ENCODE results near the gene GNG2.

DNA sequence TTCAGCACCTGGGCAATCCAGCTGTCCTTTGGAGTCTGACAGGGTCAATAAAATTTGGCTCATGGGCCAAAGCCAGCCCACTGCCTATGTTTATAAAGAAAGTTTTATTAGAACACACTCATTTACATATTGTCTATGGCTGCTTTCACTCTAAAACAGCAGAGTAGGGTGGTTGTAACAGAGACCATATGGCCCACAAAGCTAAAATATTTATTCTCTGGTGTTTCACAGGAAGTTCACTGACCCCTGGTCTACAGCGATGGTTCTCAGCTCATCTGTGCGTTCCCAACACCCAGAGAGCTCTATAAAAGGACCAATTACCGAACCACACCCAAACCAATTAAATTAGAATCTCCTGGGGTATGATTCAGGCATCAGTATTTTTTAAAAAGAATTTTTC is 91.2 kb downstream of the GNG2 start:
- TF ChIP-seq POLR2A (IDR thresholded peaks at IDR 0.05) (no peak), POLR2AphosphoS5 (IDR thresholded peaks at IDR 0.05) (no peak)
- TF ChIP-seq, protein P1, sequence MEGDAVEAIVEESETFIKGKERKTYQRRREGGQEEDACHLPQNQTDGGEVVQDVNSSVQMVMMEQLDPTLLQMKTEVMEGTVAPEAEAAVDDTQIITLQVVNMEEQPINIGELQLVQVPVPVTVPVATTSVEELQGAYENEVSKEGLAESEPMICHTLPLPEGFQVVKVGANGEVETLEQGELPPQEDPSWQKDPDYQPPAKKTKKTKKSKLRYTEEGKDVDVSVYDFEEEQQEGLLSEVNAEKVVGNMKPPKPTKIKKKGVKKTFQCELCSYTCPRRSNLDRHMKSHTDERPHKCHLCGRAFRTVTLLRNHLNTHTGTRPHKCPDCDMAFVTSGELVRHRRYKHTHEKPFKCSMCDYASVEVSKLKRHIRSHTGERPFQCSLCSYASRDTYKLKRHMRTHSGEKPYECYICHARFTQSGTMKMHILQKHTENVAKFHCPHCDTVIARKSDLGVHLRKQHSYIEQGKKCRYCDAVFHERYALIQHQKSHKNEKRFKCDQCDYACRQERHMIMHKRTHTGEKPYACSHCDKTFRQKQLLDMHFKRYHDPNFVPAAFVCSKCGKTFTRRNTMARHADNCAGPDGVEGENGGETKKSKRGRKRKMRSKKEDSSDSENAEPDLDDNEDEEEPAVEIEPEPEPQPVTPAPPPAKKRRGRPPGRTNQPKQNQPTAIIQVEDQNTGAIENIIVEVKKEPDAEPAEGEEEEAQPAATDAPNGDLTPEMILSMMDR (IDR thresholded peaks at IDR 0.05), result no peak
